Breast epithelium (tissue), 4 donors: Measurements from ENCODE around the gene GBF1. TPM values are rescaled to one million over a fixed set of nuclear protein-coding genes. Genes with fewer than 3 reads are reported as not detected.
"Not testable (repeated sequence)": the region's sequence is repeated elsewhere in the genome, so short reads cannot be mapped to it uniquely, and the experiment has no call there.

ENCODE experiments used
- DNase-seq, 2 donors: peaks; one replicate each; pipeline ENCODE4 v3.0.0-alpha.2; 2019; ENCODE audit warnings: low spot score in 2 of 2
- H3K27ac ChIP-seq, 2 donors: fragments of 200-600 bp; sonication (generic) in 1 of 2; one replicate each; pipeline ENCODE4 v1.5.1; 2016 to 2019; ENCODE audit warnings: mild to moderate bottlenecking in 1 of 2
- H3K27me3 ChIP-seq, 2 donors: fragments of 200-600 bp; sonication (generic) in 1 of 2; one replicate each; pipeline versions ENCODE4 v1.5.1 to v1.6.0; 2017 to 2019; ENCODE audit warnings: control low read depth in 1 of 2, mild to moderate bottlenecking in 1 of 2
- H3K36me3 ChIP-seq: fragments of 200-600 bp; one replicate; pipeline ENCODE4 v1.5.1; 2019
- H3K4me1 ChIP-seq, 2 donors: fragments of 200-600 bp; sonication (generic); one replicate each; pipeline ENCODE4 v1.5.1; 2016 to 2019; ENCODE audit warnings: control low read depth in 1 of 2
- H3K4me3 ChIP-seq, 3 donors: fragments of 200-600 bp; sonication (generic); 1 replicate in 2 of 3; 2 replicates in 1 of 3; pipeline ENCODE4 v1.5.1; 2016 to 2019; ENCODE audit warnings: mild to moderate bottlenecking in 3 of 3, moderate library complexity in 2 of 3
- H3K9me3 ChIP-seq, 2 donors: fragments of 200-600 bp; sonication (generic) in 1 of 2; one replicate each; pipeline ENCODE4 v1.5.1; 2016 to 2019; ENCODE audit warnings: control low read depth in 1 of 2
- POLR2A ChIP-seq: fragments of 450-650 bp; IDR thresholded peaks from one replicate; pipeline ENCODE4 v1.6.1; 2016; ENCODE audit warnings: antibody characterized with exemption, mild to moderate bottlenecking, moderate library complexity
- POLR2AphosphoS5 ChIP-seq, 3 donors: sonication (generic); formaldehyde crosslinking; IDR thresholded peaks; one replicate each; pipeline ENCODE4 v1.6.1; 2017; ENCODE audit warnings: antibody characterized with exemption in 3 of 3
- intact Hi-C: fragments of 100-400 bp; cut with DNase I; formaldehyde crosslinking; loops from one replicate; pipeline ENCODE4 v1.15.1; 2023; ENCODE audit warnings: low total_unique reads
- total RNA-seq, 3 donors: library from RNA; depleted of rRNA; stranded (reverse); fragments of >200 nt; gene quantifications; one replicate each; pipeline ENCODE4 v1.1.0, GENCODE V29; 2016
- TF ChIP-seq, protein P1 (sequence below), 3 donors: fragments of 450-650 bp; IDR thresholded peaks; one replicate each; pipeline ENCODE4 v1.5.1; 2016 to 2017; ENCODE audit warnings: antibody characterized with exemption in 3 of 3, mild to moderate bottlenecking in 3 of 3, moderate library complexity in 3 of 3

GBF1 gene
- total RNA-seq, 3 donors from 2014 or later, result 25.8 to 32.1 (median 25.9) TPM

GRCh38 chr10:102202386-102202785, 42.9 kb upstream of the GBF1 start:
- Histone ChIP-seq H3K36me3 (no peaks in the 10 kb centered on the region), H3K27me3 (no peaks in the 10 kb centered on the region), H3K9me3 (peaks cover 0 to 10% of the 10 kb centered on the region in 2 donors), H3K27ac (no peak overlapping the region), H3K4me1 (no peaks in the 10 kb centered on the region), H3K4me3 (no peak overlapping the region)
- no peak for DNase-seq
- TF ChIP-seq, protein P1, sequence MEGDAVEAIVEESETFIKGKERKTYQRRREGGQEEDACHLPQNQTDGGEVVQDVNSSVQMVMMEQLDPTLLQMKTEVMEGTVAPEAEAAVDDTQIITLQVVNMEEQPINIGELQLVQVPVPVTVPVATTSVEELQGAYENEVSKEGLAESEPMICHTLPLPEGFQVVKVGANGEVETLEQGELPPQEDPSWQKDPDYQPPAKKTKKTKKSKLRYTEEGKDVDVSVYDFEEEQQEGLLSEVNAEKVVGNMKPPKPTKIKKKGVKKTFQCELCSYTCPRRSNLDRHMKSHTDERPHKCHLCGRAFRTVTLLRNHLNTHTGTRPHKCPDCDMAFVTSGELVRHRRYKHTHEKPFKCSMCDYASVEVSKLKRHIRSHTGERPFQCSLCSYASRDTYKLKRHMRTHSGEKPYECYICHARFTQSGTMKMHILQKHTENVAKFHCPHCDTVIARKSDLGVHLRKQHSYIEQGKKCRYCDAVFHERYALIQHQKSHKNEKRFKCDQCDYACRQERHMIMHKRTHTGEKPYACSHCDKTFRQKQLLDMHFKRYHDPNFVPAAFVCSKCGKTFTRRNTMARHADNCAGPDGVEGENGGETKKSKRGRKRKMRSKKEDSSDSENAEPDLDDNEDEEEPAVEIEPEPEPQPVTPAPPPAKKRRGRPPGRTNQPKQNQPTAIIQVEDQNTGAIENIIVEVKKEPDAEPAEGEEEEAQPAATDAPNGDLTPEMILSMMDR (IDR thresholded peaks at IDR 0.05), result no peak
- TF ChIP-seq POLR2A (no peak), POLR2AphosphoS5 (IDR thresholded peaks at IDR 0.05) (no peak)
- intact Hi-C loops, result no loop called here

- Histone ChIP-seq H3K27me3 (no peaks in the 10 kb centered on the region), H3K9me3 (peaks cover 0 to 10% of the 10 kb centered on the region in 2 donors), H3K27ac (peak overlapping the region in 1 of 2 donors; percentile 19), H3K4me3 (no peak overlapping the region), H3K4me1 (no peaks in the 10 kb centered on the region), H3K36me3 (no peaks in the 10 kb centered on the region)
- TF ChIP-seq, protein P1 (IDR thresholded peaks at IDR 0.05), result no peak
- TF ChIP-seq POLR2A, result no peak
- no peak for TF ChIP-seq POLR2AphosphoS5 (IDR thresholded peaks at IDR 0.05)
- no peak for DNase-seq
- intact Hi-C loops, result no loop called here
These were observed 36.9 kb upstream of the GBF1 start for GRCh38 chr10:102208311-102209035.

DNA sequence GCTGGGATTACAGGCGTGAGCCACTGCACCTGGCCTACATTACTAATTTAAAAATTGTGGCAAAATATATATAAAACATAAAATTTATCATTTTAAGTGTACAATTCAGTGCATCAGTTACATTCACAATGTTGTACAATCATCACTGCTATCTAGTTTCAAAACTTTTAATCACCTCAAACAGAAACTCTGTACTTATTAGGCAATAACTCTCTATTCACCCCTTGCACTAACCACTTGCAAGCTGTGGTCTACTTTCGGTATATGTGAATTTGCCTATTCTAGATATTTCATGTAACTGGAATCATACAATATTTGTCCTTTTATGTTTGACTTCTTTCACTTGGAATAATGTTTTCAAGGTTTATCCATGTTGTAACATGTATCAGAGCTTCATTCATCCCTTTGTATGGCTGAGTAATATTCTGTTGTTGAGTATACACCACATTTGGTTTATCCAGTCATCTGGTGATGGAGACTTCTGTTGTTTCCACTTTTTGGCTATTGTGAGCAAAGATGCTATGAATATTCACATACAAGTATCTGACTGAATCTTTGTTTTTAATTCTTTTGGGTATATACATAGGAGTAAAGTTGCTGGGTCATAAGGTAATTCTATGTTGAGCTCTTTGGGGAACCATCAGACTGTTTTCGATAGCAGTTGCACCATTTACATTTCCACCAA, 33.6 kb upstream of the GBF1 start:
- H3K27ac ChIP-seq, result no peak overlapping the region
- no peak overlapping the region for H3K4me3 ChIP-seq
- no peak for DNase-seq
- no peaks in the 10 kb centered on the region for H3K36me3 ChIP-seq
- H3K4me1 ChIP-seq, result no peaks in the 10 kb centered on the region
- TF ChIP-seq, protein P1 (IDR thresholded peaks at IDR 0.05), result no peak
- no peaks in the 10 kb centered on the region for H3K9me3 ChIP-seq
- H3K27me3 ChIP-seq, result no peaks in the 10 kb centered on the region
- intact Hi-C loops, result no loop called here

GRCh38 chr10:102213599-102213998, 31.7 kb upstream of the GBF1 start:
- intact Hi-C loops, H3K36me3 ChIP-seq, H3K27ac ChIP-seq, H3K9me3 ChIP-seq, H3K4me3 ChIP-seq, DNase-seq, H3K4me1 ChIP-seq, H3K27me3 ChIP-seq: not testable (repeated sequence)

GRCh38 chr10:102219370-102219769, 26.0 kb upstream of the GBF1 start:
- no peaks in the 10 kb centered on the region for H3K4me1 ChIP-seq
- H3K27ac ChIP-seq, result no peak overlapping the region
- DNase-seq, result no peak
- intact Hi-C loops, result no loop called here
- no peaks in the 10 kb centered on the region for H3K36me3 ChIP-seq
- TF ChIP-seq POLR2A (no peak), POLR2AphosphoS5 (IDR thresholded peaks at IDR 0.05) (no peak)
- TF ChIP-seq, protein P1 (IDR thresholded peaks at IDR 0.05), result no peak
- no peak overlapping the region for H3K4me3 ChIP-seq
- H3K9me3 ChIP-seq, result no peaks in the 10 kb centered on the region
- no peaks in the 10 kb centered on the region for H3K27me3 ChIP-seq
